HG03575 (cell line): ENCODE results near the gene NAPA.

Source experiments
- ATAC-seq: cut with Tn5 transposase; IDR thresholded peaks from one replicate; pipeline ENCODE4 v1.9.1; 2021; ENCODE audit not compliant: unreplicated experiment, insufficient number of reproducible peaks, low FRiP score; ENCODE audit errors: extremely low read depth

The NAPA gene

GRCh38 chr19:47444388-47444821 lies 70.5 kb downstream of the NAPA start:
- no peak for ATAC-seq

- ATAC-seq: no peak
These were observed 71.5 kb downstream of the NAPA start for GRCh38 chr19:47443331-47443730.

- no peak for ATAC-seq
These were observed 76.1 kb downstream of the NAPA start for GRCh38 chr19:47438793-47439220.
